Aorta (tissue), 5 donors: ENCODE results near the gene ME1. TPM values are rescaled to one million over a fixed set of nuclear protein-coding genes. Genes with fewer than 3 reads are reported as not detected.
"Not testable (repeated sequence)": the region's sequence is repeated elsewhere in the genome, so short reads cannot be mapped to it uniquely, and the experiment has no call there.

ENCODE experiments used
- ATAC-seq: fragments of 200-7000 bp; cut with Tn5 transposase; one replicate; pipeline ENCODE4 v1.9.1; 2022; ENCODE audit warnings: moderate library complexity; ENCODE audit not compliant: low FRiP score
- DNase-seq, 2 donors: peaks; one replicate each; pipeline ENCODE4 v3.0.0-alpha.2; 2020
- H3K27ac ChIP-seq, 2 donors: one replicate each; pipeline ENCODE4 v1.5.1; 2013; ENCODE audit warnings: low read length in 2 of 2, mild to moderate bottlenecking in 2 of 2, moderate library complexity in 2 of 2, control low read depth in 1 of 2, inconsistent platforms in 1 of 2, low read depth in 1 of 2
- H3K27me3 ChIP-seq, 2 donors: one replicate each; pipeline ENCODE4 v1.6.1; 2013; ENCODE audit warnings: control low read depth in 1 of 2, low read length in 1 of 2, mild to moderate bottlenecking in 1 of 2, moderate library complexity in 1 of 2; ENCODE audit not compliant: insufficient read depth in 2 of 2, control insufficient read depth in 1 of 2
- H3K36me3 ChIP-seq, 2 donors: one replicate each; pipeline ENCODE4 v1.6.1; 2013; ENCODE audit warnings: control low read depth in 1 of 2, low read length in 1 of 2, mild to moderate bottlenecking in 1 of 2; ENCODE audit not compliant: insufficient read depth in 2 of 2, control insufficient read depth in 1 of 2
- H3K4me1 ChIP-seq, 2 donors: one replicate each; pipeline ENCODE4 v1.6.1; 2013; ENCODE audit warnings: low read length in 2 of 2, control low read depth in 1 of 2, mild to moderate bottlenecking in 1 of 2, moderate library complexity in 1 of 2; ENCODE audit not compliant: insufficient read depth in 2 of 2, control insufficient read depth in 1 of 2
- H3K4me3 ChIP-seq, 2 donors: one replicate each; pipeline ENCODE4 v1.5.1; 2013; ENCODE audit warnings: low read length in 2 of 2, control low read depth in 1 of 2, mild to moderate bottlenecking in 1 of 2
- H3K9me3 ChIP-seq: one replicate; pipeline ENCODE4 v1.6.1; 2013; ENCODE audit warnings: mild to moderate bottlenecking, low read length; ENCODE audit not compliant: control insufficient read depth
- WGBS, 2 donors: extraction: QIAGEN DNeasy Blood & Tissue Kit; methylation state at CpG; one replicate each; pipeline ENCODE4 v1.1.7; 2013; 5-methylcytosine and 5-hydroxymethylcytosine counted together
- intact Hi-C, 2 donors: fragments of 100-400 bp; cut with DNase I; formaldehyde crosslinking; loops; one replicate each; pipeline versions ENCODE4 v1.14.2 to v1.15.0; 2022
- polyA plus RNA-seq, 2 donors: library from polyadenylated mRNA; stranded (reverse); fragments of 200-250 nt; gene quantifications; one replicate each; pipeline ENCODE4 v1.2.3, GENCODE V29; 2013
- total RNA-seq, 2 donors: library from RNA; stranded (reverse); fragmentation: NEBNext Ultra II Directional; extraction: Animal tissue kit (Norgen Biotek cat#: 25700); gene quantifications; one replicate each; pipeline ENCODE4 v1.2.1, GENCODE V29; 2021
- donor health status: healthy with polysubstance abuse.
- donor health status: Bipolar disorder and iron deficiency.
- donor health status: DM: no; HTN: no; CAD: no.
- donor health status: DM: no; HTN: no; CAD: no.
- donor health status: DM: yes; HTN: yes; CAD: no.

The ME1 gene
- total and polyA plus RNA-seq, 4 donors: 10.9 to 21.0 (median 16.5) TPM

DNA sequence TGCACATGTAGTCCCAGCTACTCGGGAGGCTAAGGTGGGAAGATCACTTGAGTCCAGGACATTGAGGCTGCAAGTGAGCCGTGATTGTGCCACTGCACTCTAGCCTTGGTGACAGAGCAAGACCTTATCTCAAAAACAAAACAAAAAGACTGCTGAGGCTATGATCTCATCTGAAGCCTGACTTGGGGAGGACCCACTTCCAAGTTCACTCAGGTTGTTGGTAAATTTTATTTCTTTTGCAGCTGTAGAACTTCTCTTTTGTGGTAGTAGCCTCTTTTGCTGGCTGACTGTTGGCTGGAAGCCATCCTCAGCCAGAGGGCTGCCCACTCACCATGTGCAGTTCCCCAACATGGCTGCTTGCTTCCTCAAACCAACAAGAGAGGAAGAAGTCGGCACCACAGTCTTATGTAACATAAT lies 36.8 kb upstream of the ME1 start:
- DNase-seq (peak in 1 of 2 donors; percentile 89), ATAC-seq (no peak)
- no peaks in the 10 kb centered on the region for H3K9me3 ChIP-seq
- no peaks in the 10 kb centered on the region for H3K27me3 ChIP-seq
- intact Hi-C loops: no loop called here
- H3K4me1 ChIP-seq: no peaks in the 10 kb centered on the region
- no peak overlapping the region for H3K27ac ChIP-seq
- WGBS, 2 donors: 66 to 69% methylated on average over 3 of the region's 3 CpGs
- H3K4me3 ChIP-seq: no peak overlapping the region
- H3K36me3 ChIP-seq: no peaks in the 10 kb centered on the region

DNA sequence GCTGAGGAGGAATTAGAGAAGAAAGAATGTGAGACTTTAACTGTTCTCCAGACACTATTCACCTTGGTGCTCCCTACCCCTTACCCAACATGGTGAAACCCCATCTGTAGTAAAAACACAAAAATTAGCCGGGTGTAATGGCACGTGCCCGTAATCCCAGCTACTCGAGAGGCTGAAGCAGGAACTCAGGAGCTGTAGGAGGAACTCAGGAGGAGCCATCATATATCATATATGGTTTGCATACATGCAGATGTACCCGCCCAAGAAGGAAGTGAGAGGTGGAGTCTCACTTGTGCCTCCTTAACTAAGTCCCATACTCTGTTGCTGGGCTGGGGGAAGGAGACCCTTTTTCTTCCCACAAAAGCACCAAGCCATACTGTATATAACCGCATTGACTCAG lies 35.5 kb upstream of the ME1 start:
- ATAC-seq: no peak
- 95 to 96% methylated on average over 6 of the region's 6 CpGs for WGBS, 2 donors
- H3K4me3 ChIP-seq: no peak overlapping the region

DNA sequence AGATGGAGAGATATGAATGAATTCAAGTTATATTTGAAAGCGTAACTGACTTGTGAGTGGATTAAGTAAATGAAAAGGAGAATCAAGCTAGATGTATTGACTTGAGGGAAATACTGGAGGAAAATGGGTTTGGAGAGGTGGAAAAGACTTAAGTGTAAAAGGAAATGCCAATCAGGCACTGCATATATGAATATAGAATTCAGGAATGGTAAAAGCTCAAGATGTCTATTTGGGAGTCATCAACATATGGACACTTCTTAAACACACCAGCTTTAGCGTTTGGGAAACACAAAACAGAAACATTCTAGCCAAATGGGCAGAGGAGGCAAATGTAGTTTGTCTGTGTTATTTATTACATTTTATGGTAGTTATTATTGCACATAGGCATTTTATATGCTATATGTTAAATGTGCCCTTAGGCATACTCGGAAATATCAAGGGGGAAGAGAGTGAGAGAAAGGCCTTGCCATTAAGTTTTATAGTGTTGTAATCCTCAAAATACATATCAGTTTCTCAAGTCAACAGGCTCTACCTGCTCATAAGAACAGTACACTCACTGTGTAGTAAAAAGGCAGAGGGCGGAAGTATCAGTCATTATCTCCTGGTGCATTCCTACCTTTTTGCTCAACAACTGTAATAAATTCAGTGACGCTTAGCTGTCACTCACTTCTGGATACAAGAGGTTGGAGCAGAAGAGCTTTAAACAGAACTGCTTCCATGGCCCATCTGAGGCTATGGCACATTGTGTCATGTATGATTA lies 33.7 kb upstream of the ME1 start:
- DNase-seq (no peak), ATAC-seq (no peak)
- Histone ChIP-seq H3K27ac (no peak overlapping the region), H3K36me3 (no peaks in the 10 kb centered on the region), H3K27me3 (no peaks in the 10 kb centered on the region), H3K4me1 (no peaks in the 10 kb centered on the region), H3K4me3 (no peak overlapping the region), H3K9me3 (no peaks in the 10 kb centered on the region)
- intact Hi-C loops: no loop called here
- 96 to 98% methylated on average over 5 of the region's 5 CpGs for WGBS, 2 donors

More for the DNA sequence above, 35.5 kb upstream of the ME1 start:
- no peak for DNase-seq
- Histone ChIP-seq H3K27me3 (no peaks in the 10 kb centered on the region), H3K4me1 (no peaks in the 10 kb centered on the region), H3K9me3 (no peaks in the 10 kb centered on the region), H3K36me3 (no peaks in the 10 kb centered on the region), H3K27ac (no peak overlapping the region)
- intact Hi-C loops: no loop called here

DNA sequence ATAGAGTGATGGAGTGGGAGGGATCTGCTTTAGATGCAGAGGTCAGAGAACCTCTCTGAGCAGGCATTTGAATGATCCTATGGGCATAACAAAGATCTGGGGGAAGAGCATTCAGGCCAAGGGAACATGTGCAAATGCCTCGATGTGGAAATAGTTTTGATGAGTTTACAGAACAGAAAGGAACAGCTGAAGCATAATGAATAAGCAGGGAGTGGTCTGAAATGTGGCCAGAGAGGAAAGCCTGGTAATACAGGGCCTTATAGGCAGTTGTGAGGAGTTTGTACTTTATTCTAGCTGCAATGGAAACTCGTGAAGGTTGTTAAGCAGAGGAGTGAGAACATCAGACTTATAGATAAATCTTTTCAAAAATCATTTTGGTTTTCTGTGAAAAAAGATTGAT lies 33.0 kb upstream of the ME1 start:
- ATAC-seq (no peak), DNase-seq (no peak)
- H3K4me1 ChIP-seq: no peaks in the 10 kb centered on the region
- H3K27ac ChIP-seq: no peak overlapping the region
- no peaks in the 10 kb centered on the region for H3K36me3 ChIP-seq
- intact Hi-C loops: no loop called here
- H3K9me3 ChIP-seq: no peaks in the 10 kb centered on the region
- 76 to 78% methylated on average over 2 of the region's 2 CpGs for WGBS, 2 donors
- no peaks in the 10 kb centered on the region for H3K27me3 ChIP-seq
- H3K4me3 ChIP-seq: no peak overlapping the region

DNA sequence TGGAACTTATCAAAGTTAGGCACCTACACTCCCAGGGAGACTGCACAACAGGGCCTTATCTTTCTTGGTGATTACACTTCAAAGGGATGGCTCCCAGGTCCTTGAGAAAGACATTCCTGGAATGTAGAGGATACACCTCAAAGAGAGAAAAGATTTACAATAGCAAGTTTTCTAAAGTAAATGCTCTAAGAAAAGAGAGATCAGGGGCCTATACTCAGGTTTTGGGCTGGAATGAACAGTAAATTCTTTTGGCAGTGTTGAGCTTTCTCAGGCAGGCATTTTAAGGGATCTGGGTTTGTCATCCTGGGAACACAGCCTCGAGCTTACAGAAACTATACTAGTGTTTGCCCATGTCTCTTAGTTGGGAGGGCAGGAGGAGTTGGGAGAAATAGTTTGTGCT lies 31.7 kb upstream of the ME1 start:
- H3K27me3 ChIP-seq: peaks cover 0 to 1% of the 10 kb centered on the region in 2 donors
- DNase-seq: no peak
- intact Hi-C loops: no loop called here
- 56 to 63% methylated on average over 1 of the region's 1 CpG for WGBS, 2 donors
- no peaks in the 10 kb centered on the region for H3K36me3 ChIP-seq
- ATAC-seq: no peak
- no peak overlapping the region for H3K27ac ChIP-seq
- no peak overlapping the region for H3K4me3 ChIP-seq
- no peaks in the 10 kb centered on the region for H3K9me3 ChIP-seq
- no peaks in the 10 kb centered on the region for H3K4me1 ChIP-seq

DNA sequence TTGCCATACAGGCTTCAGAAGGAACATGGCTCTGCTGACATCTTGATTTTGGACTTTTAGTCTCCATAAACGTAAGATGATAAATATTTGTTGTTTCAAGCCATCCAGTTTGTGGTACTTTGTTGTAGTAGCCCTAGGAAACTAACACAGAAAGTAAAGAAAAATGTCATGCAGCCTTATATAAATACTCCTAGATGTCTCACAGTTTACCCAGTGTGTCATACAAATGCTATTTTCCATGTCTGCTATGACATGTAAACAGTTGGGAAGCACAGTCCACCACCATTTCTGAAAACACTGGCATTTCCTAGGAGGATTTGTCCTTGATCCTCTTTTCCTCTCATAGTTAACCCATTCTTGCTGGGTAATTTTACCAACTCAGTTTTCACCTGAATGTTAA lies 30.6 kb upstream of the ME1 start:
- Histone ChIP-seq H3K4me1 (no peaks in the 10 kb centered on the region), H3K4me3 (no peak overlapping the region), H3K36me3 (no peaks in the 10 kb centered on the region), H3K27ac (no peak overlapping the region), H3K27me3 (peaks cover 0 to 1% of the 10 kb centered on the region in 2 donors), H3K9me3 (no peaks in the 10 kb centered on the region)
- no peak for ATAC-seq
- intact Hi-C loops: no loop called here
- DNase-seq: no peak
- 43 to 86% methylated on average over 1 of the region's 1 CpG for WGBS, 2 donors

DNA sequence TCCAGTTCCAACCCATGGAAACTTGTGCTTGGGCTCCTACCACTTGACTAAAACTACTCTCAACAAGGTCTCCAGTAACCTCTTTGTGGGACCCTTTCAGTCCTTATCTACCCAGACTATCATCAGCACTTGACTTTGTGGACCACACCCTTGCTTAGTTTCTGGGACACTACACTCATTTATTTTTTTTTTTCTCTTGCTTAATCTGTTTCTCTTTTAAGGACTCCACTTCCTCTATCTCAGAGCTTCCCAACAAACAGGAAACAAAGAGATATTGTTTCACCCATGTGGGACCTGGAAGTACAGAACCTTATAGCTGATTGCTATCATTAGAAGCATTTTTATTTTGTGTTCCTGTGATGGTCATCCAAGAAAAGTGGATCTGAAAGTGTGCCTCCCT lies 28.8 kb upstream of the ME1 start:
- Histone ChIP-seq H3K9me3 (no peaks in the 10 kb centered on the region), H3K36me3 (no peaks in the 10 kb centered on the region), H3K4me3 (no peak overlapping the region), H3K27ac (no peak overlapping the region), H3K4me1 (no peaks in the 10 kb centered on the region), H3K27me3 (peaks cover 0 to 1% of the 10 kb centered on the region in 2 donors)
- intact Hi-C loops: no loop called here
- ATAC-seq: no peak
- DNase-seq: no peak

DNA sequence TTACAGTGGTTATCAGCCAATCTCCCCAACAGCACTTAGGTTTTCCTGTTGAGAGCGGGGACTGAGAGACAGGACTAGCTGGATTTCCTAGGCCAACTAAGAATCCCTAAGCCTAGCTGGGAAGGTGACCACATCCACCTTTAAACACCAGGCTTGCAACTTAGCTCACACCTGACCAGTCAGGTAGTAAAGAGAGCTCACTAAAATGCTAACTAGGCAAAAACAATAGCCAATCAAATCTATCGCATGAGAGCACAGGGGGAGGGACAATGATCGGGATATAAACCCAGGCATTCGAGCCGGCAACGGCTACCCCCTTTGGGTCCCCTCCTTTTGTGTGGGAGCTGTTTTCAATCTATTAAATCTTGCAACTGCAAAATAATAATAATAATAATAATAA lies 19.2 kb upstream of the ME1 start:
- H3K36me3 ChIP-seq, H3K4me3 ChIP-seq, intact Hi-C loops, DNase-seq, H3K27ac ChIP-seq, H3K4me1 ChIP-seq, H3K27me3 ChIP-seq, ATAC-seq, H3K9me3 ChIP-seq: not testable (repeated sequence)
- 97 to 98% methylated on average over 6 of the region's 6 CpGs for WGBS, 2 donors

DNA sequence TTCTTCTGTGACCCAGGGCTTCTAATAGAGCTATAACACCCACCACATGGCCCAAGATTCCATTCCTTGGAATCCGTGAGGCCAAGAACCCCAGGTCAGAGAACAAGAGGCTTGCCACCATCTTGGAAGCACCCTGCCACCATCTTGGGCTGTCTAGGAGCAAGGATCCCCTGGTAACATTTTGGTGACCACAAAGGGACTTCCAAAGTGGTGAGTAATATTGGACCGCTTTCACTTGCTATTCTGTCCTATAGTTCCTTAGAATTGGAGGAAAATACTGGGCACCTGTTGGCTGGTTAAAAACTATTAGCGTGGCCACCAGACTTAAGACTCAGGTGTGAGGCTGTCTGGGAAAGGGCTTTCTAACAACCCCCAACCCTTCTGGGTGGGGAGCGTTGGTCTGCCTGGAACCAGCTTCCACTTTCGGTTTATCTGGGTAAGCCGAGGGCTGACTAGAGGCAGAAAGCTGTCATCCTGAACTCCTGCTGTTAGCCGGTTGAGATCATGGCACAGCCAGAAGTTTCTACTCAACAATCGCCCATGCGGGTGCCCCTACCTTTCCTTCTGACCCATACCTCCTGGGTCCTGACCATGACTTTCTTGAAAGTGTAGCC lies 13.3 kb upstream of the ME1 start:
- DNase-seq, H3K27me3 ChIP-seq, H3K27ac ChIP-seq, H3K36me3 ChIP-seq, H3K4me1 ChIP-seq, H3K4me3 ChIP-seq, intact Hi-C loops, ATAC-seq, H3K9me3 ChIP-seq: not testable (repeated sequence)
- WGBS, 2 donors: 97 to 98% methylated on average over 9 of the region's 9 CpGs
